ENCODE measurements around the gene NAP1L4.
"Not testable (repeated sequence)": the region's sequence is repeated elsewhere in the genome, so short reads cannot be mapped to it uniquely, and the experiment has no call there.

The NAP1L4 gene

DNA sequence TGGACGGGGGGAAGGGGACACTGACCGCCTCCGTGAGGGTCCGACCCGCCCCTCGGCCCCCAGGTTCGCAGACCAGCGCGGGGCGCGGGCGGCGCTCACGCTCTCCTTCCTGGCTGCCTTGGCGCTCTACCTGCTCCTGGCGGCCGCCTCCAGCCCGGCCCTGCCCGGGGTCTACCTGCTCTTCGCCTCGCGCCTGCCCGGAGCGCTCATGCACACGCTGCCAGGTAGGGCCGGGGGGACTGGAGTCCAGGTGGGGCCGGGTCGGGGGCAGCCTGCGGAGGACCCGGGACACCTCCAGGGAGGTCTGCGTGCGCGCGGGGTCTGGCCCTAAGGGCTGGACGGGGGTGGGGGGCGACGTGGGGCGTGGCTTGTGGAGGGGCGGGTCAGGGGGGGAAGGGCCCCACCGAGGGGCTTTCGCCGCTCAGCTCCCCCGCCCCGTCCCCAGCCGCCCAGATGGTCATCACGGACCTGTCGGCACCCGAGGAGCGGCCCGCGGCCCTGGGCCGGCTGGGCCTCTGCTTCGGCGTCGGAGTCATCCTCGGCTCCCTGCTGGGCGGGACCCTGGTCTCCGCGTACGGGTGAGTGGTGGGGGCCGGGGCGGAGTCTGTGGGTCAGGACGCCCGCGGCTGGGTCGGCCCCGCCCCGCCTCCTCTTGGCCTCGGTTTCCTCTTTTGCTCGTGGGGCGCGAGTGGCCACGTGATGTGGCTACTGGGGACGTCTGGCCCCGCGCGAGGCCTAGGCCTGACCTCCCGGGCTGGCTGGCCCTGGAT is 82.8 kb downstream of the NAP1L4 start:
- Histone ChIP-seq H3K4me3 (ENCODE audit: insufficient read length, low read depth) (no peak overlapping the region), H3K27me3 (ENCODE audit: insufficient read depth, insufficient read length) (no peaks in the 10 kb centered on the region), H3K36me3 (ENCODE audit: insufficient read depth, insufficient read length, low read length) (no peaks in the 10 kb centered on the region), H3K9me3 (ENCODE audit: insufficient read depth, low read length) (0 out of 2 replicates have a peak, but pooled peaks cover 6% of the 10 kb centered on the region), H3K9ac (ENCODE audit: insufficient read length, low read depth) (no peak overlapping the region), H3K4me1 (ENCODE audit: insufficient read depth, insufficient read length) (peaks cover 32% of the 10 kb centered on the region)
- no peak for DNase-seq (ENCODE audit: low read depth, low spot score)
- TF ChIP-seq YY1 (IDR thresholded peaks at IDR 0.05; ENCODE audit: insufficient read depth, insufficient read length) = no peak

DNA sequence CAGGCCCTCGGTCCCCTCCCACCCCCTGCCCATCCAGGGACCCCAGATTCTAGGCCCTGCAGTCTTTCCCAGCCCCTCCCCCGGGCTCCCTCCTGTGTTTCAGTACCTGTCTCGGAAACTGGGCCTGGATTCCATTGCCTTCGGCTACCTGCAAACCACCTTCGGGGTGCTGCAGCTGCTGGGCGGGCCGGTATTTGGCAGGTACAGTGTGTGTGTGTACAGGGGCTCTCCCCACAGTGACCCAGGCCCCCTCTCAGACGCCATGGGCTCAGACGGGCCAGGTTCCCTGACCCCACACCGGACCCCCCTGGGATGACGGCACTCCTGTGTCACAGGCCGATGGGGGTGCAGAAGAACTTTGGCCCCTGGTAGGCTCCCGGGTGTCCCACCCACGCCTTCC is 84.0 kb downstream of the NAP1L4 start:
- H3K36me3 ChIP-seq (ENCODE audit: insufficient read depth, insufficient read length, low read length) = no peaks in the 10 kb centered on the region
- no peak overlapping the region for H3K9ac ChIP-seq (ENCODE audit: insufficient read length, low read depth)
- TF ChIP-seq SUZ12 (IDR thresholded peaks at IDR 0.05; ENCODE audit: extremely low read depth, insufficient read depth, insufficient read length) (no peak), YY1 (IDR thresholded peaks at IDR 0.05; ENCODE audit: insufficient read depth, insufficient read length) (no peak), ZNF274 (IDR thresholded peaks at IDR 0.05; ENCODE audit: low read depth, low read length) (no peak)
- peaks cover 3% of the 10 kb centered on the region for H3K27me3 ChIP-seq (ENCODE audit: insufficient read depth, insufficient read length)
- peaks cover 27% of the 10 kb centered on the region for H3K4me1 ChIP-seq (ENCODE audit: insufficient read depth, insufficient read length)
- no peak for DNase-seq (ENCODE audit: low read depth, low spot score)
- H3K9me3 ChIP-seq (ENCODE audit: insufficient read depth, low read length) = 0 out of 2 replicates have a peak, but pooled peaks cover 6% of the 10 kb centered on the region
- H3K4me3 ChIP-seq (ENCODE audit: insufficient read length, low read depth) = no peak overlapping the region

DNA sequence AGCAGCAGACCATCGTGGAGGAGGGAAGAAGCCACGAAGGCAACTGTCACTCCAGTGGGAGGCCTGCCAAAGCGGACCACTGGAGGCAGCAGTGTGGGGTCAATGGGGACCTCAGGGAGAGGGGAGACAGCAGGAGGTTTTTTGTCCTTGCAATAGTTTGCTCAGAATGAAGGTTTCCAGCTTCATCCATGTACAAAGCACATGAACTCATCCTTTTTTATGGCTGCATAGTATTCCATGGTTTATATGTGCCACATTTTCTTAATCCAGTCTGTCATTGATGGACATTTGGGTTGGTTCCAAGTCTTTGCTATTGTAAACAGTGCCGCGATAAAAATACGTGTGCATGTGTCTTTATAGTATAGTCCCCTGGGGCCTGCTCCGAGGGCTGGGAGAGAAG is 86.8 kb downstream of the NAP1L4 start:
- H3K4me3 ChIP-seq (ENCODE audit: insufficient read length, low read depth); H3K9ac ChIP-seq (ENCODE audit: insufficient read length, low read depth); H3K36me3 ChIP-seq (ENCODE audit: insufficient read depth, insufficient read length, low read length); H3K27me3 ChIP-seq (ENCODE audit: insufficient read depth, insufficient read length); H3K9me3 ChIP-seq (ENCODE audit: insufficient read depth, low read length); DNase-seq (ENCODE audit: low read depth, low spot score): not testable (repeated sequence)
- H3K4me1 ChIP-seq (ENCODE audit: insufficient read depth, insufficient read length) = peaks cover 25% of the 10 kb centered on the region

DNA sequence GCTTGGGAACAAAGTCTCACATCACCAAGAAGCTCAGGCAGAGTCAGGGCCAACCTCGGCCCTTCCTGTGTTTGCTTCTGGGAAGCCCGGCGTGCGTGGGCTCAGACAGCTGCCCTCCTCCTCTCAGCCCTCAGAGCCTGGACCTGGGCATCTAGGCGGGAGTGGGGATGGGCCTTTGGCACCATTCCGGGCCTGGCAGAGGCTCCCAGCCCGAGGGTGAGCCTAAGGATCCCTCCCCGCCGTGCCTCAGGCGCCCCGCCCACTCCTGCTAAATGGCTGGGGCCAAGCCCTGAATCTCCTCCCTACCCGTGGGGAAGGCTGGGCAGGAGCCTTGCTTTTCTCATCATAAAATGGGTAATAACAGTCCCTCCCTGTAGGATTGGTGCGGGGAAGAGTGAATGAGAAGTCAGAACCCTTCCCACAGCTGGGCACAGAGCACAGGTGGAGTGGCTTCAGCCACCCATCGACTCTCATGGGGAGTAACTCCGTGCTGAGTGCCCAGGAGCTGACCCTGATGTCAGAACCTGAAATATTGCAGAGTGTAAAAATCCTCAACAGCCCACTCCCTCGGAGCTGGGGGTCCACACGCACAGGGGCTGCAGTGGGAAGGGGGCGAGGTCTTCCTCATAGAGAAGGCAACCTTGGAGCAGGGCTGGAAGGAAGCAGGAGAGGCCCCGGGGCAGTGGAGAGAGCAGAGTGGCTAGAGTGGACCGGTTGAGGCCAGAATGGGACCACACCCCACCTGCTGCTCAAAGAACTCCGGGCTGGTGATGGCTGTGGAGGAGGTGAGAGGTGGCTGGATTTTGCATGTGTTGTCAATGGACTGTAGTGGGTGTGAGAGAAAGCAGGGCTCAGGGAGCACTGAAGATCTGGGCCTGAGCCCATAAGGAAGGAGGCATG is 87.7 kb downstream of the NAP1L4 start:
- H3K4me3 ChIP-seq (ENCODE audit: insufficient read length, low read depth) = no peak overlapping the region
- H3K27me3 ChIP-seq (ENCODE audit: insufficient read depth, insufficient read length) = peaks cover 3% of the 10 kb centered on the region
- peaks cover 29% of the 10 kb centered on the region for H3K4me1 ChIP-seq (ENCODE audit: insufficient read depth, insufficient read length)
- no peaks in the 10 kb centered on the region for H3K36me3 ChIP-seq (ENCODE audit: insufficient read depth, insufficient read length, low read length)
- TF ChIP-seq ZNF274 (IDR thresholded peaks at IDR 0.05; ENCODE audit: low read depth, low read length) (no peak), SUZ12 (IDR thresholded peaks at IDR 0.05; ENCODE audit: extremely low read depth, insufficient read depth, insufficient read length) (no peak), YY1 (IDR thresholded peaks at IDR 0.05; ENCODE audit: insufficient read depth, insufficient read length) (no peak)
- peak overlapping the region; percentile 87 for H3K9ac ChIP-seq (ENCODE audit: insufficient read length, low read depth)
- no peak for DNase-seq (ENCODE audit: low read depth, low spot score)
- 0 out of 2 replicates have a peak, but pooled peaks cover 6% of the 10 kb centered on the region for H3K9me3 ChIP-seq (ENCODE audit: insufficient read depth, low read length)

DNA sequence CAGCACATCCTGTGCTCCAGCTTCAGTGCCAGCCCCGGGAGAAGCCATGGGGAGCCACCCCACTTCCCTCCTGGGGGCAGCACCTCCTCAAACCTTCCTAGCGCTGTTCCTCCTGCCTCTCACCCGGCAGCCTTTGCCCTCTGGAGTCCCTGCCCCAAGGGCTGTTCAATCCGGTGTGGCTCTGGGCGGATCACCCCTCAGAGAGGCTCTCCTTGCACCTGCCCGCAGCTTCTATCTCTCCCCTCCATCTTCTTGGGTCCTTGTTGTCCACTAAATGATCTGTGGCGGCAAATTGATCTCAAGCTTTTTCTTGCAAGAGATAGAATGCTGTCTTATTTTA is 88.5 kb downstream of the NAP1L4 start:
- peaks cover 33% of the 10 kb centered on the region for H3K4me1 ChIP-seq (ENCODE audit: insufficient read depth, insufficient read length)
- TF ChIP-seq SUZ12 (IDR thresholded peaks at IDR 0.05; ENCODE audit: extremely low read depth, insufficient read depth, insufficient read length) = no peak
- TF ChIP-seq ZNF274 (IDR thresholded peaks at IDR 0.05; ENCODE audit: low read depth, low read length) = no peak
- H3K27me3 ChIP-seq (ENCODE audit: insufficient read depth, insufficient read length) = peaks cover 3% of the 10 kb centered on the region
- H3K9me3 ChIP-seq (ENCODE audit: insufficient read depth, low read length) = 0 out of 2 replicates have a peak, but pooled peaks cover 6% of the 10 kb centered on the region
- H3K4me3 ChIP-seq (ENCODE audit: insufficient read length, low read depth) = no peak overlapping the region
- DNase-seq (ENCODE audit: low read depth, low spot score) = no peak
- peak overlapping the region; percentile 87 for H3K9ac ChIP-seq (ENCODE audit: insufficient read length, low read depth)
- H3K36me3 ChIP-seq (ENCODE audit: insufficient read depth, insufficient read length, low read length) = no peaks in the 10 kb centered on the region

DNA sequence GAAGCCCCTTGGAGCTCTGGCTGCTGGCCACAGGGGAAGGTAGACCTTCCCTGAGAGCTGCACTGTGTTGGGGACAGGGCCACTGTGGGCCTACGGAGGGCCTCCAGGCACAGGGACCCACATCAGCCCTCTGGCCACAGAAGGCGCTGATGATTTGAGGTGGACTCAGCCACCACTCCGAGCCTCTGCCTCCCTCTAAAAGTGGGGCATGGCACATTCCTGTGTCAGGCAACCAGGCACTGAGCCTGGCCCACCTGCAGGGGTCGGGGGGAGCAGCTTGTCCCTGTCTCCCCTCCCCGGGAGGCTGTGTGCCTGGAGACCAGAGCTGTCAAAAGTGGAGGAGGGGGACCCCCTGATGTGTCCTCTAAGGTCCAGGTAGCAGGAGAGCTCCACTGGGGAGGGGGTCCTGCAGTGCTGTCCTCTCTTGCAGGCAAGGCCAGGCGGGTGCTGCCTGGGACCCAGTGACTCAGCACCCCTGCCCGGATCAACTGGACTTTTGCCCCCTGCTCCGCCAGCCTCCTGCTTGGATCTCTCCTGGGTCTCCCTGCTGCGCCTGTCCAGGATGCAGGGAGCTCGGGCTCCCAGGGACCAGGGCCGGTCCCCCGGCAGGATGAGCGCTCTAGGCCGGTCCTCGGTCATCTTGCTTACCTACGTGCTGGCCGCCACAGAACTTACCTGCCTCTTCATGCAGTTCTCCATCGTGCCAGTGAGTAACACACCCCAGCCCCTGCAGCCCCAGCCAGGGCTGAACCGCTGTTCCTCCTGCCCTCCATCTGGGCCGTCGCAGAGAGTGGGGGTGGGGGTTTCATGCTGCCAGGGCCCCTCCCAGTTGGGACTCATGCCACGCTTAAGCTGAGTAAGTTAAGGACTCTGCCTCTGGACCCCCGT is 89.1 kb downstream of the NAP1L4 start:
- TF ChIP-seq ZNF274 (IDR thresholded peaks at IDR 0.05; ENCODE audit: low read depth, low read length) (no peak), YY1 (IDR thresholded peaks at IDR 0.05; ENCODE audit: insufficient read depth, insufficient read length) (no peak), SUZ12 (IDR thresholded peaks at IDR 0.05; ENCODE audit: extremely low read depth, insufficient read depth, insufficient read length) (no peak)
- DNase-seq (ENCODE audit: low read depth, low spot score) = no peak
- Histone ChIP-seq H3K9me3 (ENCODE audit: insufficient read depth, low read length) (0 out of 2 replicates have a peak, but pooled peaks cover 6% of the 10 kb centered on the region), H3K36me3 (ENCODE audit: insufficient read depth, insufficient read length, low read length) (no peaks in the 10 kb centered on the region), H3K27me3 (ENCODE audit: insufficient read depth, insufficient read length) (peaks cover 3% of the 10 kb centered on the region), H3K9ac (ENCODE audit: insufficient read length, low read depth) (peak overlapping the region; percentile 87), H3K4me3 (ENCODE audit: insufficient read length, low read depth) (peak overlapping the region; percentile 80), H3K4me1 (ENCODE audit: insufficient read depth, insufficient read length) (peaks cover 36% of the 10 kb centered on the region)
